HCT116 (cell line): ENCODE data around the gene ZNF782. TPM values are rescaled to one million over a fixed set of nuclear protein-coding genes. Genes with fewer than 3 reads are reported as not detected.

ENCODE experiments used
- ATAC-seq: fragments of 200-7000 bp; cut with Tn5 transposase; 2 replicates; pipeline ENCODE4 v1.9.1; 2020; ENCODE audit warnings: mild to moderate bottlenecking, moderate library complexity
- BruUV-seq: library from RNA; stranded (reverse); fragments of 400-500 nt; replicated peaks from 2 replicates; lab custom pipeline; 2021; lab: Mats Ljungman, UMichigan
- CTCF ChIA-PET: fragments of 300-600 bp; sonication (Branson Sonifier 250); formaldehyde crosslinking; loops from one replicate; lab custom pipeline; 2021; ENCODE audit warnings: antibody characterized with exemption; lab: Charles Lee
- POLR2A ChIA-PET: fragments of 300-600, 350-600 bp; sonication (Branson Sonifier 250); formaldehyde crosslinking; loops from one replicate; lab custom pipeline; 2021; ENCODE audit warnings: antibody characterized with exemption; lab: Charles Lee
- RAD21 ChIA-PET, 2 experiments: fragments of 300-600 bp; sonication (Branson Sonifier 250); formaldehyde crosslinking; loops; one replicate each; lab custom pipeline; 2023; ENCODE audit warnings: low total read pairs in 2 of 2; ENCODE audit not compliant: uncharacterized antibody in 2 of 2, unreplicated experiment in 2 of 2, low non-redundant PET in 1 of 2; lab: Charles Lee
- DNase-seq: peaks from one replicate; pipeline ENCODE4 v3.0.0-alpha.2; 2010; ENCODE audit warnings: low read depth, low spot score
- H2AFZ ChIP-seq: fragments of 200-600 bp; shearing (Covaris generic), sonication (generic); 2 replicates; pipeline ENCODE4 v1.6.1; 2017; ENCODE audit warnings: low read depth, mixed run types, mixed read lengths, antibody characterized with exemption, low read length; ENCODE audit not compliant: poor library complexity, severe bottlenecking
- H3K27ac ChIP-seq: 2 replicates; pipeline ENCODE4 v1.5.1; 2012; ENCODE audit warnings: low read depth, low read length
- H3K27me3 ChIP-seq: fragments of 200-600 bp; sonication (generic); 2 replicates; pipeline ENCODE4 v1.6.1; 2016; ENCODE audit warnings: mixed run types, low read length, mixed read lengths; ENCODE audit not compliant: insufficient read depth
- H3K36me3 ChIP-seq, 2 experiments: fragments of 200-500 bp in 1 of 2; fragments of 200-600 bp in 1 of 2; sonication (Bioruptor generic) in 1 of 2; sonication (generic) in 1 of 2; 2 replicates each; pipeline versions ENCODE4 v1.5.1 to v1.6.1; 2014 to 2016; ENCODE audit warnings: low read length in 2 of 2, inconsistent platforms in 1 of 2, mixed read lengths in 1 of 2, mixed run types in 1 of 2; ENCODE audit not compliant: insufficient read depth in 2 of 2, control insufficient read depth in 1 of 2
- H3K4me1 ChIP-seq, 2 experiments: fragments of 200-600 bp in 1 of 2; sonication (generic) in 1 of 2; 2 replicates each; pipeline versions ENCODE4 v1.5.1 to v1.6.1; 2012 to 2017; ENCODE audit warnings: low read length in 2 of 2, inconsistent platforms in 1 of 2, mild to moderate bottlenecking in 1 of 2, mixed read lengths in 1 of 2, mixed run types in 1 of 2, moderate library complexity in 1 of 2; ENCODE audit not compliant: insufficient read depth in 2 of 2, control insufficient read depth in 1 of 2
- H3K4me2 ChIP-seq: fragments of 200-600 bp; sonication (generic); 2 replicates; pipeline ENCODE4 v1.6.1; 2017; ENCODE audit warnings: mixed run types, low read length, mixed read lengths
- H3K4me3 ChIP-seq, 2 experiments: fragments of 200-600 bp in 1 of 2; sonication (generic) in 1 of 2; replicated peaks in 1 of 2; 2 replicates each; pipeline ENCODE4 v1.5.1; 2011 to 2016; ENCODE audit warnings: low read length in 2 of 2, control low read depth in 1 of 2, low read depth in 1 of 2, mild to moderate bottlenecking in 1 of 2, mixed read lengths in 1 of 2, mixed run types in 1 of 2
- H3K79me2 ChIP-seq: fragments of 200-600 bp; sonication (generic); 2 replicates; pipeline ENCODE4 v1.6.1; 2017; ENCODE audit warnings: mild to moderate bottlenecking, mixed run types, low read length, moderate library complexity, mixed read lengths; ENCODE audit not compliant: insufficient read depth
- H3K9ac ChIP-seq: fragments of 200-600 bp; sonication (generic); 2 replicates; pipeline ENCODE4 v1.6.1; 2016; ENCODE audit warnings: low read length, mixed read lengths
- H3K9me2 ChIP-seq: fragments of 200-600 bp; sonication (generic), shearing (Covaris generic); 2 replicates; pipeline ENCODE4 v1.6.1; 2017; ENCODE audit warnings: mixed run types, mild to moderate bottlenecking, moderate library complexity; ENCODE audit not compliant: insufficient read depth
- H3K9me3 ChIP-seq, 2 experiments: fragments of 200-500 bp in 1 of 2; fragments of 200-600 bp in 1 of 2; sonication (Bioruptor generic) in 1 of 2; sonication (generic) in 1 of 2; 2 replicates each; pipeline ENCODE4 v1.6.1; 2014 to 2017; ENCODE audit warnings: low read length in 2 of 2, mixed read lengths in 2 of 2, inconsistent platforms in 1 of 2, low read depth in 1 of 2, mild to moderate bottlenecking in 1 of 2, mixed run types in 1 of 2, moderate library complexity in 1 of 2; ENCODE audit not compliant: control insufficient read depth in 1 of 2, insufficient read depth in 1 of 2
- H4K20me1 ChIP-seq: fragments of 200-600 bp; sonication (generic), shearing (Covaris generic); 2 replicates; pipeline ENCODE4 v1.6.1; 2017; ENCODE audit warnings: mixed run types, mild to moderate bottlenecking, moderate library complexity; ENCODE audit not compliant: insufficient read depth
- CTCF ChIP-seq, 3 experiments: fragments of 200-600 bp in 1 of 3; sonication (generic) in 1 of 3; IDR thresholded peaks in 2 of 3; conservative IDR thresholded peaks in 1 of 3; 2 replicates each; pipeline ENCODE4 v1.5.1; 2012 to 2017; ENCODE audit warnings: low read depth in 2 of 3, low read length in 2 of 3, antibody characterized with exemption in 1 of 3, borderline replicate concordance in 1 of 3, control low read depth in 1 of 3, mild to moderate bottlenecking in 1 of 3, mixed read lengths in 1 of 3, mixed run types in 1 of 3, moderate library complexity in 1 of 3; ENCODE audit not compliant: insufficient read depth in 1 of 3
- EZH2 ChIP-seq: fragments of 200-600 bp; sonication (generic); IDR thresholded peaks from 2 replicates; pipeline ENCODE4 v1.6.1; 2017; ENCODE audit warnings: antibody characterized with exemption, mixed run types
- JUND ChIP-seq: IDR thresholded peaks from 2 replicates; pipeline ENCODE4 v1.6.1; 2012
- MAX ChIP-seq: IDR thresholded peaks from 2 replicates; pipeline ENCODE4 v1.6.1; 2012
- RAD21 ChIP-seq: IDR thresholded peaks from 2 replicates; pipeline ENCODE4 v1.6.1; 2012; ENCODE audit warnings: low read depth, mild to moderate bottlenecking
- ZBTB33 ChIP-seq: IDR thresholded peaks from 2 replicates; pipeline ENCODE4 v1.6.1; 2011; ENCODE audit warnings: mild to moderate bottlenecking, low read length, moderate library complexity; ENCODE audit not compliant: insufficient replicate concordance; ENCODE audit errors: extremely low read depth
- intact Hi-C: fragments of 100-400 bp; cut with micrococcal nuclease; formaldehyde crosslinking; loops from 2 replicates; pipeline ENCODE4 v1.10.0; 2022
- total RNA-seq: library from RNA; stranded (reverse); gene quantifications from one replicate; pipeline ENCODE4 v1.2.1, GENCODE V29; 2021; ENCODE audit not compliant: unreplicated experiment

The ZNF782 gene
- total RNA-seq, 1 experiment from 2014 or later, result 3.7 TPM

GRCh38 chr9:96875461-96876142, 21.3 kb upstream of the ZNF782 start:
- POLR2A ChIA-PET, result interaction anchor here (1.3 kb wide), 1 partner anchor 9 kb away, joined by 6 read pairs; no protein-coding TSS in a partner anchor
- BruUV-seq, result no TSS peak
- intact Hi-C loops, result loop anchor here (5.0 kb wide), 1 partner anchor 232 kb away; no protein-coding TSS in a partner anchor
- Histone ChIP-seq H3K4me1 (peaks cover 3 to 26% of the 10 kb centered on the region in 2 experiments; a peak in 3 of 4 replicates), H3K4me3 (peak overlapping the region; percentile 50 to 63), H3K27ac (peak overlapping the region; percentile 32), H3K79me2 (no peaks in the 10 kb centered on the region), H3K4me2 (peak overlapping the region; percentile 94), H4K20me1 (no peaks in the 10 kb centered on the region), H3K9ac (peak overlapping the region; percentile 52), H3K9me2 (no peaks in the 10 kb centered on the region), H2AFZ (peak overlapping the region; percentile 64), H3K36me3 (no peaks in the 10 kb centered on the region), H3K27me3 (no peaks in the 10 kb centered on the region), H3K9me3 (no peaks in the 10 kb centered on the region)
- RAD21 ChIA-PET, result interaction anchor here in 1 of 2 experiments (1.2 kb wide), 1 partner anchor 9 kb away, joined by 3 read pairs; no protein-coding TSS in a partner anchor
- DNase-seq (peak; percentile 83), ATAC-seq (peak; percentile 89)
- CTCF ChIA-PET, result interaction anchor here (0.9 to 2.5 kb wide), 6 partner anchors 8 to 523 kb away, joined by 3 to 11 read pairs (median 6); partner anchors contain the start of gene ZNF782
- TF ChIP-seq ZBTB33, result no peak
- TF ChIP-seq MAX, result peak; percentile 41
- no peak for TF ChIP-seq JUND
- TF ChIP-seq RAD21, result peak; percentile 12; the same call in 1 of the 2 replicates
- TF ChIP-seq CTCF (IDR thresholded peaks at IDR 0.05 in 2 of 3, conservative IDR thresholded peaks at IDR 0.05 in 1 of 3; ENCODE audit: borderline replicate concordance in 1 of 3, insufficient read depth in 1 of 3, low read depth in 2 of 3, low read length in 2 of 3), result peak; percentile 25 to 51 (median 44); a peak in 5 of 6 replicates
- no peak for TF ChIP-seq EZH2
